A549 treated with AZD9567 at 1 μM for 4 hours (cell line): Measurements from ENCODE around the gene UBE2L5. TPM values are rescaled to one million over a fixed set of nuclear protein-coding genes. Genes with fewer than 3 reads are reported as not detected.

Experiments used
- total RNA-seq: library from RNA; stranded (reverse); fragments of 200-300 nt; extraction: Qiagen RNA extraction; gene quantifications from 5 replicates; pipeline ENCODE4 v1.2.3, GENCODE V29; 2022; ENCODE audit not compliant: insufficient read depth

Gene UBE2L5
- total RNA-seq = not detected in 5 replicates

GRCh38 chr13:30422054-30422839 lies at the start of gene UBE2L5:
Gene UBE2L5, plus strand, starts transcription at chr13:30422493. Its CDS starts 5,498 bp downstream, at chr13:30427991.

GRCh38 chr13:30465593-30466357 lies 43.5 kb downstream of the UBE2L5 start, which contains the start of gene HMGB1:
Gene HMGB1, minus strand, starts transcription at chr13:30465936. Its CDS starts 2,256 bp downstream, at chr13:30463680.

Other genes with a start within 250 kb of the UBE2L5 start
- 4.6 to 7.0 TPM (median 6.2 TPM) in 5 replicates for gene KATNAL1, start 114.9 kb upstream of the UBE2L5 start, total RNA-seq
- gene HMGB1, start 43.4 kb downstream of the UBE2L5 start, total RNA-seq = 519 to 750 TPM (median 565 TPM) in 5 replicates
- 13.9 to 22.8 TPM (median 16.8 TPM) in 5 replicates for gene USPL1, start 195.4 kb downstream of the UBE2L5 start, total RNA-seq